Activated CD4-positive, alpha-beta T cell treated with anti-CD3 and anti-CD28 coated beads for 4 hours (primary cell): ENCODE results near the gene CTNNBL1.

Experiments used
- DNase-seq, 2 donors: peaks; one replicate each; pipeline ENCODE4 v3.0.0-alpha.2; 2020

CTNNBL1 gene

GRCh38 chr20:37856932-37857660 lies 163.3 kb downstream of the CTNNBL1 start:
- DNase-seq, result no peak

GRCh38 chr20:37859406-37860171 lies 165.8 kb downstream of the CTNNBL1 start:
- DNase-seq, result no peak

- no peak for DNase-seq
Observed at GRCh38 chr20:37863289-37863688, 169.5 kb downstream of the CTNNBL1 start.

GRCh38 chr20:37864298-37864697 lies 170.5 kb downstream of the CTNNBL1 start:
- DNase-seq, result no peak

GRCh38 chr20:37866051-37866450 lies 172.2 kb downstream of the CTNNBL1 start:
- no peak for DNase-seq

- DNase-seq, result no peak
Observed at GRCh38 chr20:37867289-37868195, 173.7 kb downstream of the CTNNBL1 start.

- DNase-seq, result no peak
Observed at GRCh38 chr20:37868851-37869333, 175.1 kb downstream of the CTNNBL1 start.

- DNase-seq, result no peak
Observed at GRCh38 chr20:37869334-37869861, 175.6 kb downstream of the CTNNBL1 start.

- no peak for DNase-seq
Observed at GRCh38 chr20:37870294-37870693, 176.5 kb downstream of the CTNNBL1 start.

- DNase-seq, result no peak
Observed at GRCh38 chr20:37871751-37872150, 177.9 kb downstream of the CTNNBL1 start.

GRCh38 chr20:37872161-37872560 lies 178.3 kb downstream of the CTNNBL1 start:
- no peak for DNase-seq

GRCh38 chr20:37873884-37874283 lies 180.1 kb downstream of the CTNNBL1 start:
- DNase-seq, result no peak

GRCh38 chr20:37875460-37876175 lies 181.8 kb downstream of the CTNNBL1 start:
- DNase-seq, result no peak

GRCh38 chr20:37876863-37877262 lies 183.0 kb downstream of the CTNNBL1 start:
- DNase-seq, result no peak

- no peak for DNase-seq
Observed at GRCh38 chr20:37877832-37878772, 184.3 kb downstream of the CTNNBL1 start.

- no peak for DNase-seq
Observed at GRCh38 chr20:37878835-37879599, 185.2 kb downstream of the CTNNBL1 start.

GRCh38 chr20:37879843-37880242 lies 186.0 kb downstream of the CTNNBL1 start:
- no peak for DNase-seq

GRCh38 chr20:37880726-37881591 lies 187.1 kb downstream of the CTNNBL1 start:
- no peak for DNase-seq
